ENCODE data around the gene CCDC148.

Gene CCDC148

DNA sequence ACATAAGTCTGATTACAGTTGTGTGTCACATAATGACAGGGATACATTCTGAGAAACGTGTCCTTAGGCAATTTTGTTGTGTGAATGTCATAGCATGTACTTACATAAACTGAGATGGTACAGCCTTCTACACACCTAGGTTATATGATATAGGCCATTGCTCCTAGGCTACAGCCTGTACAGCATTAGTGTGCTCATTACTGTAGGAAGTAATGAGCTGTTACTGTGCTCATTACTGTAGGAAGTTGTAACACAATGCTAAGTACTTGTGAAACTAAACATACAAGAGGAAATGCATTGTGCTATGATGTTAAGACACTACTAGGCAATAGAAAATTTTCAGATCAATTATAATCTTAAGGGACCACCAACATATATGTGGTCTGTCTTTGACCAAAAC is 282.1 kb downstream of the CCDC148 start:
- no peak for DNase-seq (ENCODE audit: low read depth in 2 of 2)

GRCh38 chr2:158172719-158173118 is 283.8 kb downstream of the CCDC148 start:
- DNase-seq (ENCODE audit: low read depth in 2 of 2): no peak

DNA sequence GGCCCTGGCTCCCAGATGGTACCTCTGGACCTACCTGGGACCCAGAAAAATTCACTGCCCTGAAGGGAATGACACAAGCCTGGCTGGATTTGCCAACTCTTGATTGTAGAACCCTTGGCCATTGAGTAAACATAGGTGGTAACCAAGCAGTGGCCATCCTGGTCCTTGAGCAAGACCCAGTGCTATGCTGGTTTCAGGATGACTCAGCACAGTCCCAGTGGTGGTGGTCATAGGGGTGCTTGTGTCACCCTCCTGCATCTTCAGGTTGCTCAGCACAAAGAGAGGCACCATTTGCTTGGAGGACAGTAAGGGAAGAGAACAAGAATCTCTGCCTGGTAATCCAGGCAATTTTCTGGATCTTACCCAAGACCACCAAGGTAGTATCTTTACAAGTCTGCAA is 302.0 kb downstream of the CCDC148 start:
- DNase-seq (ENCODE audit: low read depth in 2 of 2): no peak

DNA sequence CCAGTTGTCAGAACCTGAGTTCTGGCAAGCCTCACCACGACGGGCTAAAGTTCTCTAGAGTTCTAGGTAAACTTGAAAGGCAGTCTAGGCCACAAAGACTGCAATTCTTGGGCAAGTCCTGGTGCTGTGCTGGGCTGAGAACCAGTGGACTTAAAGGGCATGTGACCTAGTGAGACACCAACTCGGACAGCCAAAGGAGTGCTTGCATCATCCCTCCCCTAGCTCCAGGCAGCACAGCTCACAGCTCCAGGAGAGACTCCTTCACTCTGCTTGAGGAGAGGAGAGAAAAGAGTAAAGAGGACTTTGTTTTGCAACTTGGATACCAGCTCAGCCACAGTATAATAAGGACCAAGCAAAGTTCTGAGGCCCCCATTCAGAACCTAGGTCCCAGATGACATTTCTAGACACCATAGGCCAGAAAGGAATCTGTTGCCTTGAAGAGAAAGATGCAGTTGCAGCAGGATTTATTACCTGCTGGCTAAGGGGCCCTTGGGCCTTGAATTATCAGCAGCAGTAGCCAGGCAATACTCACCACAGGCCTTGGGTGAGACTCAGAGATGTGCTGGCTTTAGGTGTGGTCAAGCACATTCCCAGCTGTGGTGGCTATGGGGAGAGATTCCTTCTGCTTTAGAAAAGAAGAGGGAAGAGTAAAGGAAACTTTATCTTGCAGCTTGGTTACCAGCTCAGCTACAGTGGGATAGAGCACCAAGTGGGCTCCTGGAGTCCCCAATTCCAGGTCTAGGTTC is 303.1 kb downstream of the CCDC148 start:
- no peak for DNase-seq (ENCODE audit: low read depth in 2 of 2)

GRCh38 chr2:158144914-158145625 is 311.5 kb downstream of the CCDC148 start:
- no peak for DNase-seq (ENCODE audit: low read depth in 2 of 2)

GRCh38 chr2:158143703-158144360 is 312.7 kb downstream of the CCDC148 start:
- no peak for DNase-seq (ENCODE audit: low read depth in 2 of 2)

DNA sequence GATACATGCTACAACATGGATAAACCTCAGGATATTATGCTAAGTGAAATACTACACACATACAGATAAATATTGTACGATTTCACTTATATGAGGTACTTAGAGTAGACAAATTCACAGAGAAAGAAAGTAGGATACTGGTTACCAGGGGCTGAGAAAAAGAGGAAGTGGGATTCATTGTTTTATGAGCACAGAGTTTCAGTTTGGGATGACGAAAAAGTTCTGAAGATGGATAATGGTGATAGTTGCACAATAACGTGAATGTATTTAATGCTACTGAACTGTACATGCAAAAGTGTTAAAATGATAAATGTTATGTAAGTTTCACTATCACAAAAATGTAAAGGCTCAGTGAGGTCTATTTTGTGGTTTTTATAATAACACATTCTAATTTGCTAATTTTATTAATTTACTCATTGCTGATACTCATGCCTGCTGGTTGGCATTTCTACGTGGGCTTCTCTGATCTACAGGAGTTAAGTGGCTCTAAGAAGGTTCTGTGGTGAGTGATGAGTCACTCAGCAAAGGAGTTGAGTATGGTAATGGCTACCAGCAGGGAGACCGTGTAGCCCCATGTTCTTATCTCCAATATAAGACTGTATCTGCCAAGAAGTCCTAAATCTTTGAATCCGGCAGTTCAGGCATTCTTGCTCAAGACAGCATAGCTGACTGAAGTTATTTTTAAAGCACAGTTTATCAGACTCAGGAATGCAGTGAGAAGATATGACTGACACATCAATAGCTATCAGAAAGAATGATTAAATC is 313.8 kb downstream of the CCDC148 start:
- DNase-seq (ENCODE audit: low read depth in 2 of 2): no peak

- no peak for DNase-seq (ENCODE audit: low read depth in 2 of 2)
Measured at GRCh38 chr2:158142165-158142564, 314.4 kb downstream of the CCDC148 start.

GRCh38 chr2:158140201-158140600 is 316.4 kb downstream of the CCDC148 start:
- no peak for DNase-seq (ENCODE audit: low read depth in 2 of 2)

- no peak for DNase-seq (ENCODE audit: low read depth in 2 of 2)
Measured at GRCh38 chr2:158138255-158138654, 318.3 kb downstream of the CCDC148 start.

GRCh38 chr2:158135096-158135495 is 321.5 kb downstream of the CCDC148 start:
- no peak for DNase-seq (ENCODE audit: low read depth in 2 of 2)

DNA sequence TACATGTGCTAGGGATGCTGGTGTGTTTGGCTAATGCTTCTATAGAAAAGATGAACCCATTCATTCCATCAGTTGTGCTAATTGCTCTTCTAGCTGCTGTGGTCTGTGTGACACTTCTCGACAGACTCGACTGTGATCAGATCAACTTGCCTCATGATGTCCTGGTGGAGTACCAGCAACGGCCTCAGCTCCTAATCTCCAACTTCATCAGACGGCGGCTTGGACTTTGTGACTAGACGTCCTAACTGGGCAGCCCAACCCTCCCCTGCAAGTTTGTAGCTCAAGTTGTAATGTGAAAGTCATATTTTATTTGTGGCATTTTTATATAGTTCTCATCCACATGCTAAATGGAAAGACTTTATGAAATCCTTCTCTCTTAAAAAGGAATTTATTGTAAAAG is 321.9 kb downstream of the CCDC148 start:
- DNase-seq (ENCODE audit: low read depth in 2 of 2): no peak

- no peak for DNase-seq (ENCODE audit: low read depth in 2 of 2)
Measured at GRCh38 chr2:158134055-158134454, 322.5 kb downstream of the CCDC148 start.

DNA sequence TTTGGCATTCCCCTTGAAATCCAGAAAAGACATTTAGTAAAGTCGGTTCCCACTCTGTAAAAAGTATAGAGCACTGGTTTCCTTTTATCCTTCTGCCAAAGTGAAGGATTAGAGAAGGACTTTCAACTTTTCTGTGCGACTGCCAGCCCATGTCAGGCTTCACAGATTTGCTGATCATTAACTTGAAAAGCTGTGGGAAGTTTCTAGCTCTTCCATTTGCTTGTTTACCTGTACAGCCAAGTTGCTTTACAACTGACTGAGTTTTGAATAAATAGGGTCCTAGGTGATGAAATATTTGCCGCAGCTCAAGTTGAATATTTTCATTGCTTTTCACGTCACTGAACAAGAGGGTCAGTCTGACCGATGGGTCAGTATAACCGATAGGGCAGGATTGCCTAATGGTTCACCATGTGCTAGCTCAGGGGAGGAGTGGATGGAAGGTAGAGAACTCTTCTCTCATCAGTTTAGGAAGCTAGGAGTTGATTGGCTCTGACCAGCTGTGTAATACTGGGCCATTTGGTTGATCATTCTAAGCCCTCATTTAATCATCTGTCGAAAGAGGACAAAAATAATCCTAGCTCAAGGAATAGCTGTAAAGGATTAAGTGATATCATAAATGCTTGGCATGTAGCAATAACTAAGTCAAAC is 324.5 kb downstream of the CCDC148 start:
- DNase-seq (ENCODE audit: low read depth in 2 of 2): no peak

- DNase-seq (ENCODE audit: low read depth in 2 of 2): no peak
Measured at GRCh38 chr2:158131483-158131912, 325.1 kb downstream of the CCDC148 start.

- DNase-seq (ENCODE audit: low read depth in 2 of 2): no peak
Measured at GRCh38 chr2:158130832-158131473, 325.6 kb downstream of the CCDC148 start.

GRCh38 chr2:158129037-158129436 is 327.5 kb downstream of the CCDC148 start:
- no peak for DNase-seq (ENCODE audit: low read depth in 2 of 2)

- no peak for DNase-seq (ENCODE audit: low read depth in 2 of 2)
Measured at GRCh38 chr2:158128168-158128973, 328.2 kb downstream of the CCDC148 start.

DNA sequence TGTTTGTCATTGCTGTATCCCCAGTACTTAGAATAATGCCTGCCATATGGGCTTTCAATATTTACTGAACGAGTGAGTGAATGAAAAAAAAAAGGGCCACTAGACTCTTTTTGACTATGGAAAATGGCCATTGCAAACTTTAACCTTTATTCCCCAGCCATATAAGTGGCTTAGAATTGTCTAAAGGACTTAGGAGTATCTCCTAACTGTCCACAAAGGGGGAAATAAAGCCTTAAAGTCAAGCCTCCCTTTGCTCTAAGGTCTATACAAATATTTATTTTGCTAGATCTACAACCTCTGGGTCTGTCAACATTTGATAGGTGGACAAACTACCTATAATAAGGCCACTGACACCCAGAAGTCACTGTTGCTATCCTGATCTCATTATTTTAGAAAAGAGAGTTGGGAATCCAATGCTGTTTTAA is 329.2 kb downstream of the CCDC148 start:
- DNase-seq (ENCODE audit: low read depth in 2 of 2): no peak
